ENCODE results near the gene CFAP69.

DNA sequence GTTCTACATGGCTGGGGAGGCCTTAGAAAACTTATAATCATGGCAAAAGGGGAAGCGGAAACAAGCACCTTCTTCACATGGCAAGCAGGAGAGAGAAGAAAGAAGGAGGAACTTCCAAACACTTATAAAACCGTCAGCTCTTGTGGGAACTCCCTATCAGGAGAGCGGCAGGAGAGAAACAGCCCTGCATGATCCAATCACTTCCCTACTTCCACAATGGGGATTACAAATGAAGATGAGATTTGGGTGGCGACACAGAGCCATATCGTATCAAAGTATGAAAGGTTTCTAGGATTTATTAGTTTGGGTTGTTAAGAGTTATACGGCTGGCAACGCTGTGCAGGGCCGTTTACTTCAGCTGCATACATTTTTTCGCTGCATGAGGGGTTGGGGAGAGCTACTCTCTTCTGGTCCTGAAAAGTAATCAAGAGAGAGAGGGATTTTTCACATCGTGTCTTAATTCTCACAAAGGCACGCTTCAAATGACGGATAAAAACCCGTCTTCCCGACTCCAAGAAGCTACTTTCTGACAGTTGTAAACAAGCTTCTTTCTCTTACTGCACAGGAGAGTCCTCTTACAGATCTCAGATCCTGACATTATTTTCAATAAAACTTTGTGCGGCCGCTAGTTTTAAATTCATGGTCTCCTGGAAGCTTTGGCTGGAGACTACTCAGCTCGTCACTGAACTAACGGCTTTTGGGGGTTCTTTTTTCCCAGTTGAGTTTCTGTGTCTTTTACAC lies 100.8 kb downstream of the CFAP69 start:
- TF ChIP-seq CTCF (IDR thresholded peaks at IDR 0.05; ENCODE audit: borderline replicate concordance, extremely low read depth, low read length, poor library complexity, severe bottlenecking) (no peak), EZH2 (IDR thresholded peaks at IDR 0.05; ENCODE audit: borderline replicate concordance, low read depth, low read length, severe bottlenecking) (no peak)
